GM12878 (cell line): ENCODE data around the gene SPATA12. TPM values are rescaled to one million over a fixed set of nuclear protein-coding genes. Genes with fewer than 3 reads are reported as not detected.
A peak's percentile ranks its signal among the peaks of the same experiment; 100 is the strongest.

Experiments
- ATAC-seq: fragments of 200-7000 bp; cut with Tn5 transposase; 3 replicates; pipeline ENCODE4 v1.9.1; 2020; ENCODE audit warnings: mild to moderate bottlenecking, moderate library complexity
- BruUV-seq: library from RNA; stranded (reverse); fragments of 400-500 nt; replicated peaks from 2 replicates; lab custom pipeline; 2021; lab: Mats Ljungman, UMichigan
- CTCF ChIA-PET: fragments of 300-600 bp; sonication (Branson Sonifier 250); formaldehyde crosslinking; extraction: SDS; loops from one replicate; lab custom pipeline; 2021; ENCODE audit warnings: inconsistent platforms; lab: Yijun Ruan, JAX
- POLR2A ChIA-PET: fragments of 350-600 bp; formaldehyde crosslinking; extraction: SDS; loops from one replicate; lab custom pipeline; 2021; ENCODE audit warnings: inconsistent platforms; lab: Charles Lee
- RAD21 ChIA-PET: fragments of 300-600 bp; sonication (Branson Sonifier 250); formaldehyde crosslinking; loops from one replicate; lab custom pipeline; 2023; ENCODE audit warnings: antibody characterized with exemption; ENCODE audit not compliant: unreplicated experiment; lab: Charles Lee
- SMC1A ChIA-PET: fragments of 300-600 bp; sonication (Branson Sonifier 250); formaldehyde crosslinking; loops from one replicate; lab custom pipeline; 2023; ENCODE audit not compliant: unreplicated experiment, uncharacterized antibody; lab: Charles Lee
- DNase-seq: peaks from one replicate; pipeline ENCODE4 v3.0.0-alpha.2; 2011; ENCODE audit warnings: low read depth, low spot score
- FAIRE-seq: peaks from 3 replicates; lab custom pipeline; 2011; peaks lifted over from hg19 to GRCh38; lab: Jason Lieb, UNC
- H2AFZ ChIP-seq: 2 replicates; pipeline ENCODE4 v1.6.0; 2011; ENCODE audit warnings: low read depth, low read length, control low read depth; ENCODE audit not compliant: control insufficient read depth
- H3K27ac ChIP-seq: 2 replicates; pipeline ENCODE4 v1.5.1; 2011; ENCODE audit warnings: control low read depth; ENCODE audit not compliant: control insufficient read depth, insufficient read depth
- H3K27me3 ChIP-seq, 2 experiments: replicated peaks in 1 of 2; 2 replicates each; pipeline versions ENCODE4 v1.6.0 to v1.6.1; 2011; ENCODE audit warnings: low read length in 1 of 2; ENCODE audit not compliant: control insufficient read depth in 2 of 2, insufficient read depth in 2 of 2
- H3K36me3 ChIP-seq, 2 experiments: 2 replicates each; pipeline ENCODE4 v1.5.1; 2011; ENCODE audit warnings: low read length in 1 of 2; ENCODE audit not compliant: control insufficient read depth in 2 of 2, insufficient read depth in 2 of 2
- H3K4me1 ChIP-seq: 2 replicates; pipeline ENCODE4 v1.6.1; 2011; ENCODE audit warnings: mild to moderate bottlenecking, low read length, moderate library complexity, mixed read lengths; ENCODE audit not compliant: control insufficient read depth, insufficient read depth
- H3K4me2 ChIP-seq: 2 replicates; pipeline ENCODE4 v1.6.0; 2011; ENCODE audit warnings: control low read depth; ENCODE audit not compliant: control insufficient read depth, insufficient read depth
- H3K4me3 ChIP-seq: fragments of 200-600 bp; sonication (generic); 2 replicates; pipeline ENCODE4 v1.5.1; 2016
- H3K79me2 ChIP-seq: 2 replicates; pipeline ENCODE4 v1.6.0; 2011; ENCODE audit warnings: low read length; ENCODE audit not compliant: control insufficient read depth, insufficient read depth
- H3K9ac ChIP-seq: 2 replicates; pipeline ENCODE4 v1.8.0; 2011; ENCODE audit warnings: low read length, control low read depth, mixed read lengths; ENCODE audit not compliant: control insufficient read depth, insufficient read depth
- H3K9me3 ChIP-seq: replicated peaks from 3 replicates; pipeline ENCODE4 v1.5.1; 2011; ENCODE audit warnings: mild to moderate bottlenecking, low read length; ENCODE audit not compliant: control insufficient read depth, insufficient read depth
- H4K20me1 ChIP-seq: 2 replicates; pipeline ENCODE4 v1.6.0; 2011; ENCODE audit not compliant: control insufficient read depth, insufficient read depth
- BCL3 ChIP-seq: IDR thresholded peaks from 2 replicates; pipeline ENCODE4 v1.6.1; 2011; ENCODE audit warnings: borderline replicate concordance, low read depth, mild to moderate bottlenecking, moderate library complexity, low read length; ENCODE audit not compliant: insufficient read depth, poor library complexity, severe bottlenecking
- CBX5 ChIP-seq: sonication (generic); IDR thresholded peaks from 2 replicates; pipeline ENCODE4 v1.6.1; 2016; ENCODE audit warnings: low read depth, moderate library complexity, mild to moderate bottlenecking, inconsistent platforms
- DPF2 ChIP-seq: fragments of 450-650 bp; IDR thresholded peaks from 2 replicates; pipeline ENCODE4 v1.6.1; 2017; ENCODE audit warnings: mild to moderate bottlenecking
- EED ChIP-seq: sonication (generic); IDR thresholded peaks from 2 replicates; pipeline ENCODE4 v1.6.1; 2016; ENCODE audit warnings: antibody characterized with exemption, low read depth
- EGR1 ChIP-seq, 2 experiments: IDR thresholded peaks; 1 replicate in 1 of 2; 2 replicates in 1 of 2; pipeline ENCODE4 v1.6.1; 2011 to 2012; ENCODE audit warnings: low read depth in 2 of 2, low read length in 2 of 2, borderline replicate concordance in 1 of 2, mild to moderate bottlenecking in 1 of 2, moderate library complexity in 1 of 2
- IKZF1 ChIP-seq: fragments of 450-650 bp; conservative IDR thresholded peaks from 2 replicates; pipeline ENCODE4 v1.6.1; 2017; ENCODE audit warnings: antibody characterized with exemption, mild to moderate bottlenecking
- LARP7 ChIP-seq: fragments of 450-650 bp; IDR thresholded peaks from 2 replicates; pipeline ENCODE4 v1.6.1; 2017; ENCODE audit warnings: mild to moderate bottlenecking
- NKRF ChIP-seq: fragments of 450-650 bp; conservative IDR thresholded peaks from 2 replicates; pipeline ENCODE4 v1.6.1; 2017; ENCODE audit warnings: mild to moderate bottlenecking, moderate library complexity
- PBX3 ChIP-seq: IDR thresholded peaks from 2 replicates; pipeline ENCODE4 v1.6.1; 2011; ENCODE audit warnings: mild to moderate bottlenecking, low read depth, low read length, moderate library complexity; ENCODE audit not compliant: insufficient replicate concordance
- RB1 ChIP-seq: fragments of 450-650 bp; formaldehyde crosslinking; IDR thresholded peaks from 2 replicates; pipeline ENCODE4 v1.6.1; 2017; ENCODE audit warnings: mild to moderate bottlenecking, borderline replicate concordance
- WGBS: methylation state at CpG from one replicate; pipeline ENCODE4 v1.1.6; 2016; ENCODE audit warnings: low lambda C conversion rate; ENCODE audit not compliant: insufficient replicate concordance, insufficient coverage; ENCODE audit errors: missing lambda C conversion rate; 5-methylcytosine and 5-hydroxymethylcytosine counted together
- in situ Hi-C: fragments of 300-500 bp; cut with MboI; formaldehyde crosslinking; loops from 9 replicates; pipeline ENCODE4 v1.14.3; 2018; ENCODE audit warnings: mixed read lengths
- intact Hi-C: fragments of 100-400 bp; cut with micrococcal nuclease; formaldehyde crosslinking; loops from one replicate; pipeline ENCODE4 v1.14.2; 2022; ENCODE audit not compliant: unreplicated experiment
- polyA plus RNA-seq, 11 experiments: library from polyadenylated mRNA; depleted of rRNA in 4 of 11; unstranded in 6 of 11; stranded (reverse) in 5 of 11; fragments of >200 nt; fragmentation: Nextera tagmentation in 4 of 11; fragmentation: Illumina TruSeq in 1 of 11; extraction: Ambion mirVana in 4 of 11; extraction: Trizol in 1 of 11; gene quantifications; 1 replicate in 1 of 11; 2 replicates in 10 of 11; pipeline versions ENCODE4 v1.2.1 to v1.2.3, GENCODE V29; 2011 to 2016; ENCODE audit warnings: inconsistent platforms in 2 of 11, missing spikeins in 2 of 11, low read depth in 1 of 11
- total RNA-seq, 4 experiments: library from RNA; depleted of rRNA in 3 of 4; stranded (reverse); fragments of >200 nt in 3 of 4; fragmentation: Illumina TruSeq in 1 of 4; extraction: Trizol in 1 of 4; gene quantifications; 2 replicates each; pipeline versions ENCODE4 v1.2.1 to v1.2.3, GENCODE V29; 2013 to 2021
- TF ChIP-seq, protein P1 (sequence below): fragments of 450-650 bp; IDR thresholded peaks from 2 replicates; pipeline ENCODE4 v1.6.1; 2017; ENCODE audit warnings: mild to moderate bottlenecking, moderate library complexity

Gene SPATA12
- total and polyA plus RNA-seq, 10 of the 15 experiments (the other 5 are each of a cell fraction or from before 2014, with no cell fraction given) = 0.03 to 0.69 (median 0.37) TPM

DNA sequence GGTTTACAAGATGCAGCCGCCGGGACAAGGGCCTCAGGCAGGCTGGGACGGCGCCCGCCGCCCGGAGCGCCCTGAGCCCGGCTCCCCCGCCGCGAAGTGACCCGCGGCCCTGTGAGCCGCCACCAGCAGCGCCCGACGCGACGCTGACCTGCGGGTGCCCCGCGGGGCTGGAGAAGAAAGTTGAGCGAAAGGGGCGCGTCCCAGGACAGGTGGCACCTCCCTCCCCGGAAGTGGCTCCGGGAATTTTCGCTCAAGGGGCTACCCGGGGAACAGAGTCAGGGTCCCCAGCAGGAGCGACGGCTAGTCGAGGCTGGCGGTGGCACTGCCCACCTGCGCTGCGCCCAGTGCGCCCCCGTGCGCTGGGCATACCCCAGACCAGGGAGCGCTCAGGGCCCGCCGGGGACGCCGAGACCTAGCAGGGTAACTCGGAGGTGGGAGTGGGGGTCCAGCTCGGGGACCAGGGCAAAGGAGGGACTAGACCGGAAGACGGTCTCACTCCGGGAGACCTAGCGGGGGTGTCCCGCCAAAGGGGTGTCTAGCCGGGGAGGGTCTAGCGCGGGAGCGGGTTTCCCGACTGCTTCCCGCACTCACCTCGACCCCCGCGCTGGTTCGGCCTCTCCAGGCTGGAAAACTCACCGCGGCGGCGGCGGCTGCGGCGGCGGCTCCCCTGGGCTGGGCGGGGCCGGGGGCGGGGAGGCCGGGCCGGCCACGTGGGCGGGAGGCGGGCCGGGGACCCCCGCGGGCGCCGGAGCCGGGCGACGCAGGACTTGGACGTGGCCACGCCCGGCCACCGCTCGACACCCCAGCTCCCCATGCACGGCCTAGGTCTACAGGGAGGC, 18.4 kb downstream of the SPATA12 start:
- Histone ChIP-seq H2AFZ (peak overlapping the region; percentile 68), H3K4me1 (no peaks in the 10 kb centered on the region), H4K20me1 (no peaks in the 10 kb centered on the region; the same call in 1 of the 2 replicates), H3K4me3 (peak overlapping the region; percentile 65), H3K27me3 (peaks cover 3 to 16% of the 10 kb centered on the region in 2 experiments), H3K27ac (no peak overlapping the region), H3K9me3 (no peaks in the 10 kb centered on the region), H3K79me2 (no peaks in the 10 kb centered on the region), H3K9ac (no peak overlapping the region; the same call in 1 of the 2 replicates), H3K36me3 (no peaks in the 10 kb centered on the region), H3K4me2 (peak overlapping the region; percentile 99)
- WGBS = 3% methylated on average over 40 of the region's 91 CpGs
- ChIA-PET POLR2A (no interaction called here), RAD21 (interaction anchor here (1.3 to 1.6 kb wide), 3 partner anchors 71 to 91 kb away, joined by 3 to 6 read pairs (median 3); no protein-coding TSS in a partner anchor), SMC1A (interaction anchor here (0.9 to 1.8 kb wide), 6 partner anchors 9 to 90 kb away, joined by 3 to 8 read pairs (median 4); no protein-coding TSS in a partner anchor), CTCF (interaction anchor here (1.2 to 3.9 kb wide), 4 partner anchors 21 to 82 kb away, joined by 4 to 22 read pairs (median 5); no protein-coding TSS in a partner anchor)
- no peak for FAIRE-seq
- DNase-seq = no peak
- ATAC-seq = peak; percentile 77
- intact Hi-C loops (loop anchor here (5.0 to 10.0 kb wide), 2 partner anchors 82 to 274 kb away; partner anchors contain the start of gene ARHGEF3), in situ Hi-C loops (no loop called here)
- BruUV-seq = no TSS peak
- TF ChIP-seq BCL3 (no peak), EGR1 (IDR thresholded peaks at IDR 0.05; ENCODE audit: borderline replicate concordance in 1 of 2, low read depth in 2 of 2, low read length in 2 of 2) (peak in 1 of 2 experiments; percentile 58; a peak in 1 of 3 replicates), EED (peak; percentile 43), LARP7 (peak; percentile 69), NKRF (0 out of 2 replicates have a peak, but pooled peaks have one; percentile 29), IKZF1 (peak; percentile 70), PBX3 (no peak), DPF2 (peak; percentile 69), CBX5 (no peak), RB1 (0 out of 2 replicates have a peak, but pooled peaks have one; percentile 20)
- TF ChIP-seq, protein P1, sequence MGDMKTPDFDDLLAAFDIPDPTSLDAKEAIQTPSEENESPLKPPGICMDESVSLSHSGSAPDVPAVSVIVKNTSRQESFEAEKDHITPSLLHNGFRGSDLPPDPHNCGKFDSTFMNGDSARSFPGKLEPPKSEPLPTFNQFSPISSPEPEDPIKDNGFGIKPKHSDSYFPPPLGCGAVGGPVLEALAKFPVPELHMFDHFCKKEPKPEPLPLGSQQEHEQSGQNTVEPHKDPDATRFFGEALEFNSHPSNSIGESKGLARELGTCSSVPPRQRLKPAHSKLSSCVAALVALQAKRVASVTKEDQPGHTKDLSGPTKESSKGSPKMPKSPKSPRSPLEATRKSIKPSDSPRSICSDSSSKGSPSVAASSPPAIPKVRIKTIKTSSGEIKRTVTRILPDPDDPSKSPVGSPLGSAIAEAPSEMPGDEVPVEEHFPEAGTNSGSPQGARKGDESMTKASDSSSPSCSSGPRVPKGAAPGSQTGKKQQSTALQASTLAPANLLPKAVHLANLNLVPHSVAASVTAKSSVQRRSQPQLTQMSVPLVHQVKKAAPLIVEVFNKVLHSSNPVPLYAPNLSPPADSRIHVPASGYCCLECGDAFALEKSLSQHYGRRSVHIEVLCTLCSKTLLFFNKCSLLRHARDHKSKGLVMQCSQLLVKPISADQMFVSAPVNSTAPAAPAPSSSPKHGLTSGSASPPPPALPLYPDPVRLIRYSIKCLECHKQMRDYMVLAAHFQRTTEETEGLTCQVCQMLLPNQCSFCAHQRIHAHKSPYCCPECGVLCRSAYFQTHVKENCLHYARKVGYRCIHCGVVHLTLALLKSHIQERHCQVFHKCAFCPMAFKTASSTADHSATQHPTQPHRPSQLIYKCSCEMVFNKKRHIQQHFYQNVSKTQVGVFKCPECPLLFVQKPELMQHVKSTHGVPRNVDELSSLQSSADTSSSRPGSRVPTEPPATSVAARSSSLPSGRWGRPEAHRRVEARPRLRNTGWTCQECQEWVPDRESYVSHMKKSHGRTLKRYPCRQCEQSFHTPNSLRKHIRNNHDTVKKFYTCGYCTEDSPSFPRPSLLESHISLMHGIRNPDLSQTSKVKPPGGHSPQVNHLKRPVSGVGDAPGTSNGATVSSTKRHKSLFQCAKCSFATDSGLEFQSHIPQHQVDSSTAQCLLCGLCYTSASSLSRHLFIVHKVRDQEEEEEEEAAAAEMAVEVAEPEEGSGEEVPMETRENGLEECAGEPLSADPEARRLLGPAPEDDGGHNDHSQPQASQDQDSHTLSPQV = peak; percentile 37; the same call in 1 of the 2 replicates
